ENCODE results near the gene ARMCX1.
"Not testable (repeated sequence)": the region's sequence is repeated elsewhere in the genome, so short reads cannot be mapped to it uniquely, and the experiment has no call there.

- not testable (repeated sequence) for TF ChIP-seq CTCF, POLR2A (IDR thresholded peaks at IDR 0.05)
These were observed 47.4 kb upstream of the ARMCX1 start for GRCh38 chrX:101502929-101503328.

All from breast epithelium (tissue), 3 donors.